NB4 (cell line): ENCODE results near the gene MCHR2.

Source experiments
- CTCF ChIP-seq: IDR thresholded peaks from one replicate; pipeline ENCODE4 v1.5.1; 2012; ENCODE audit warnings: low read depth, low read length
- POLR2A ChIP-seq: IDR thresholded peaks from 2 replicates; pipeline ENCODE4 v1.6.1; 2011; ENCODE audit warnings: mild to moderate bottlenecking; ENCODE audit not compliant: insufficient read length; ENCODE audit errors: extremely low read depth

- TF ChIP-seq CTCF (no peak), POLR2A (no peak)
These were observed 111.8 kb downstream of the MCHR2 start for GRCh38 chr6:99882128-99882702.
